ENCODE results near the gene ADK.
"Not testable (repeated sequence)": the region's sequence is repeated elsewhere in the genome, so short reads cannot be mapped to it uniquely, and the experiment has no call there.

The ADK gene

GRCh38 chr10:74544106-74544505, 393.1 kb downstream of the ADK start:
- DNase-seq, result no peak
- intact Hi-C loops (cut with DNase I), result no loop called here

GRCh38 chr10:74548676-74549075, 397.7 kb downstream of the ADK start:
- intact Hi-C loops (cut with DNase I), result no loop called here
- no peak for DNase-seq

GRCh38 chr10:74556072-74556705, 405.2 kb downstream of the ADK start:
- DNase-seq, result no peak
- intact Hi-C loops (cut with DNase I), result no loop called here

- intact Hi-C loops (cut with DNase I), result no loop called here
- DNase-seq, result no peak
These were observed 406.1 kb downstream of the ADK start for GRCh38 chr10:74557098-74557497.

GRCh38 chr10:74558403-74558802, 407.4 kb downstream of the ADK start:
- intact Hi-C loops (cut with DNase I), result no loop called here
- DNase-seq, result no peak

GRCh38 chr10:74558897-74559296, 407.9 kb downstream of the ADK start:
- intact Hi-C loops (cut with DNase I), result no loop called here
- DNase-seq, result no peak

GRCh38 chr10:74568896-74569295, 417.9 kb downstream of the ADK start:
- intact Hi-C loops (cut with DNase I); DNase-seq: not testable (repeated sequence)

GRCh38 chr10:74573497-74573896, 422.5 kb downstream of the ADK start:
- DNase-seq; intact Hi-C loops (cut with DNase I): not testable (repeated sequence)

GRCh38 chr10:74575191-74575720, 424.2 kb downstream of the ADK start:
- intact Hi-C loops (cut with DNase I), result no loop called here
- DNase-seq, result no peak

- intact Hi-C loops (cut with DNase I), result no loop called here
- DNase-seq, result no peak
These were observed 424.9 kb downstream of the ADK start for GRCh38 chr10:74575912-74576311.

GRCh38 chr10:74576586-74576985, 425.6 kb downstream of the ADK start:
- no peak for DNase-seq
- intact Hi-C loops (cut with DNase I), result no loop called here

- DNase-seq; intact Hi-C loops (cut with DNase I): not testable (repeated sequence)
These were observed 429.4 kb downstream of the ADK start for GRCh38 chr10:74580438-74580837.

- intact Hi-C loops (cut with DNase I), result no loop called here
- DNase-seq, result no peak
These were observed 431.5 kb downstream of the ADK start for GRCh38 chr10:74582566-74582965.

- peak in 18 of 42 donors; percentile 3 to 47 (median 16) for DNase-seq
- intact Hi-C loops (cut with DNase I), result no loop called here
These were observed 434.4 kb downstream of the ADK start for GRCh38 chr10:74585231-74586087.

- DNase-seq, result peak in 3 of 42 donors; percentile 4 to 15 (median 4)
- intact Hi-C loops (cut with DNase I), result no loop called here
These were observed 435.1 kb downstream of the ADK start for GRCh38 chr10:74586088-74586585.

- DNase-seq, result no peak
- intact Hi-C loops (cut with DNase I), result no loop called here
These were observed 436.3 kb downstream of the ADK start for GRCh38 chr10:74587109-74587854.

GRCh38 chr10:74589226-74589673, 438.2 kb downstream of the ADK start:
- DNase-seq, result peak; percentile 69 to 96 (median 86)
- intact Hi-C loops (cut with DNase I), result no loop called here

GRCh38 chr10:74589851-74590250, 438.8 kb downstream of the ADK start:
- intact Hi-C loops (cut with DNase I), result no loop called here
- DNase-seq, result no peak

GRCh38 chr10:74593470-74593869, 442.4 kb downstream of the ADK start:
- intact Hi-C loops (cut with DNase I), result no loop called here
- DNase-seq, result no peak
